Measurements from ENCODE around the gene ELFN1. TPM values are rescaled to one million over a fixed set of nuclear protein-coding genes. Genes with fewer than 3 reads are reported as not detected.

The ELFN1 gene
- total RNA-seq, 6 donors from 2014 or later = 0.11 to 3.0 (median 0.30) TPM; not detected in 1

- Histone ChIP-seq H3K27ac (no peak overlapping the region), H3K36me3 (no peaks in the 10 kb centered on the region)
These were observed 22.0 kb upstream of the ELFN1 start for GRCh38 chr7:1647961-1648672.

GRCh38 chr7:1649751-1650326, 20.2 kb upstream of the ELFN1 start:
- Histone ChIP-seq H3K4me1 (peaks cover 0 to 7% (median 0%) of the 10 kb centered on the region in 4 donors), H3K27ac (no peak overlapping the region), H3K36me3 (no peaks in the 10 kb centered on the region), H3K9me3 (no peaks in the 10 kb centered on the region), H3K27me3 (peaks cover 0 to 5% (median 0%) of the 10 kb centered on the region in 4 donors), H3K4me3 (no peak overlapping the region)
- ATAC-seq (ENCODE audit: low FRiP score in 2 of 2) = no peak
- WGBS, 2 donors = 81 to 89% methylated on average over 7 to 9 of the region's 9 CpGs
- DNase-seq = no peak
- no peak for TF ChIP-seq POLR2AphosphoS5 (IDR thresholded peaks at IDR 0.05)
- TF ChIP-seq POLR2A (IDR thresholded peaks at IDR 0.05) = no peak
- TF ChIP-seq EP300 (IDR thresholded peaks at IDR 0.05) = no peak
- no peak for TF ChIP-seq CTCF (IDR thresholded peaks at IDR 0.05)

More at GRCh38 chr7:1647961-1648672, 22.0 kb upstream of the ELFN1 start:
- DNase-seq (peak in 1 of 2 donors; percentile 82), ATAC-seq (ENCODE audit: low FRiP score in 2 of 2) (peak in 1 of 2 donors; percentile 49)
- no peak for TF ChIP-seq POLR2AphosphoS5 (IDR thresholded peaks at IDR 0.05)
- no peak for TF ChIP-seq EP300 (IDR thresholded peaks at IDR 0.05)
- TF ChIP-seq POLR2A (IDR thresholded peaks at IDR 0.05) = no peak
- TF ChIP-seq CTCF (IDR thresholded peaks at IDR 0.05) = no peak
- H3K4me1 ChIP-seq = peaks cover 0 to 7% (median 0%) of the 10 kb centered on the region in 4 donors
- no peaks in the 10 kb centered on the region for H3K9me3 ChIP-seq
- 27 to 53% methylated on average over 11 to 26 of the region's 31 CpGs for WGBS, 2 donors
- peaks cover 0 to 5% (median 0%) of the 10 kb centered on the region in 4 donors for H3K27me3 ChIP-seq
- no peak overlapping the region for H3K4me3 ChIP-seq

DNA sequence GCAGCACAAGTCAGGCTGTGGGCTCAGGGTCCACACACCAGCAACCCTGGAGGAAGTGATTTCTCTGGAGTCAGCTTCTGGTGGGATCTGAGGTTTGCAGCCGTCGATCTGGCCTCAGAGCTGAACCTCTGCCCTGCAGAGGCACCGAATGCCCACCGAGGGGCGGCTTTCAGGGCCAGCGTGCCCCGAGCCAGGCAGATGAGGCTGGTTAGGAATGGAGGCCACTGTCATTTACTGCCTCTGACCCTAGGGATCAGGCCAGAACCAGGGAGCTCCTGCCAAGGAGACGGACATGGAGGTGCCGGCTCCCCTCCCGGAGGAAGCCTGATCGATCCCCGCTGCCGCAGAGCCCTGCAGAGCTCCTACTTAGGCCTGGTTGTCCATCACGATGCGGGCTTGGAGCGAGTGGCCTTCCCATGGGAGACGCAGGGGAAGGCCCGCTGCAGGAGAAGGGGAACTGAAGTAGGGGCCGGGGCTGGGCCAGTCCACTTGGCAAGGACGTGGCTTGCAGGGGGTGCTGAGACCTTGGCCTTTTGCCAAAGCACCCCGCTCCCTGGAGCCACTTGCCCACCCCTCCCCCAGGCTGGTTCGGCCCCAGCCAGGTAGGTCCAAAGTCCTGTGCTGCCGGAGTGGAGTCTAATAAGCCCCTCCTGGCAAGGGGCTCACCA, 19.6 kb upstream of the ELFN1 start:
- no peak overlapping the region for H3K27ac ChIP-seq
- no peaks in the 10 kb centered on the region for H3K36me3 ChIP-seq
- peak in 1 of 2 donors; percentile 59 for DNase-seq
- no peak for ATAC-seq (ENCODE audit: low FRiP score in 2 of 2)
- peaks cover 0 to 7% (median 0%) of the 10 kb centered on the region in 4 donors for H3K4me1 ChIP-seq
- H3K4me3 ChIP-seq = no peak overlapping the region
- peaks cover 0 to 5% (median 0%) of the 10 kb centered on the region in 4 donors for H3K27me3 ChIP-seq
- TF ChIP-seq EP300 (IDR thresholded peaks at IDR 0.05) (no peak), POLR2A (IDR thresholded peaks at IDR 0.05) (no peak), POLR2AphosphoS5 (IDR thresholded peaks at IDR 0.05) (no peak), CTCF (IDR thresholded peaks at IDR 0.05) (no peak)
- WGBS, 2 donors = 69 to 82% methylated on average over 15 to 23 of the region's 23 CpGs
- no peaks in the 10 kb centered on the region for H3K9me3 ChIP-seq

DNA sequence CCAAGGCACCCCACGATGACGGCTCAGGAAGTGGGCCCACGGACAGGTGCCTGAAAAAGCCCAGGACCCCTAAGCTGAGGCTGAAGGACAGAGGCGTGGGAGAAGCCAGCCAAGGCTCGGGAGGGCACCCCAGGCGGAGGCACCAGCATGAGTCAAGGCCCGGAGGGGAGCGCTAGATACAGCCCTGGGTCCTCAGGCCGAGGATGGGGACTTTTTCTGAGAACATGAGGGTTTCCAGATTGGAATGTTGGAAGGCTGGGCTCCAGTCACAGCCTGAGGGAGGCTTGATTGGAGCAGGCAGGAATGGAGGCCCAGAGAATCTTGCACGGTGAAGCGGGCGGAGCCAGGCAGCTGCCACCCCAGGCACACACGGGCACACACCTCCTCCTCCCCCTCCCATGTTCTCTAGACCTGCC, 19.0 kb upstream of the ELFN1 start:
- Histone ChIP-seq H3K27ac (no peak overlapping the region), H3K4me1 (peaks cover 0 to 7% (median 0%) of the 10 kb centered on the region in 4 donors), H3K27me3 (peaks cover 0 to 9% (median 0%) of the 10 kb centered on the region in 4 donors), H3K9me3 (no peaks in the 10 kb centered on the region), H3K36me3 (no peaks in the 10 kb centered on the region), H3K4me3 (no peak overlapping the region)
- no peak for DNase-seq
- TF ChIP-seq POLR2A (IDR thresholded peaks at IDR 0.05) (no peak), CTCF (IDR thresholded peaks at IDR 0.05) (no peak), EP300 (IDR thresholded peaks at IDR 0.05) (no peak), POLR2AphosphoS5 (IDR thresholded peaks at IDR 0.05) (no peak)
- WGBS, 2 donors = 75 to 77% methylated on average over 9 to 13 of the region's 13 CpGs
- ATAC-seq (ENCODE audit: low FRiP score in 2 of 2) = no peak
